Fibroblast of lung (primary cell): Measurements from ENCODE around the gene DYSF.

ENCODE experiments used
- CTCF ChIP-seq, 2 donors: IDR thresholded peaks in 1 of 2; conservative IDR thresholded peaks in 1 of 2; 1 replicate in 1 of 2; 2 replicates in 1 of 2; pipeline ENCODE4 v1.5.1; 2011 to 2012; ENCODE audit warnings: low read length in 2 of 2, control low read depth in 1 of 2, inconsistent platforms in 1 of 2, low read depth in 1 of 2, mild to moderate bottlenecking in 1 of 2
- EZH2 ChIP-seq: IDR thresholded peaks from 2 replicates; pipeline ENCODE4 v1.5.1; 2012; ENCODE audit warnings: low read length, control low read depth, mild to moderate bottlenecking; ENCODE audit errors: missing control alignments

GRCh38 chr2:71611781-71612527, 158.6 kb downstream of the DYSF start:
- no peak for TF ChIP-seq CTCF (conservative IDR thresholded peaks at IDR 0.05 in 1 of 2, IDR thresholded peaks at IDR 0.05 in 1 of 2; ENCODE audit: low read depth in 1 of 2, low read length in 2 of 2)
- no peak for TF ChIP-seq EZH2
